ENCODE results near the gene PSMD6.

The PSMD6 gene

GRCh38 chr3:63975723-63976122 lies 47.6 kb downstream of the PSMD6 start:
- H3K9ac ChIP-seq (ENCODE audit: low read length in 5 of 5) = no peak overlapping the region
- H3K9me3 ChIP-seq (ENCODE audit: control insufficient read depth in 5 of 5, low read length in 5 of 5) = no peaks in the 10 kb centered on the region
- H3K27me3 ChIP-seq (ENCODE audit: control insufficient read depth in 5 of 5, insufficient read depth in 4 of 5, low read length in 5 of 5) = no peaks in the 10 kb centered on the region
- H3K36me3 ChIP-seq (ENCODE audit: control insufficient read depth in 5 of 5, insufficient read depth in 5 of 5, low read length in 5 of 5) = peaks cover 7 to 17% (median 12%) of the 10 kb centered on the region in 5 donors
- H3K27ac ChIP-seq (ENCODE audit: low read depth, low read length) = peak overlapping the region; percentile 32
- H3K4me1 ChIP-seq (ENCODE audit: control insufficient read depth in 5 of 5, insufficient read depth in 5 of 5, low read length in 5 of 5) = peaks cover 7 to 40% (median 30%) of the 10 kb centered on the region in 5 donors
- no peak overlapping the region for H3K4me3 ChIP-seq (ENCODE audit: low read depth in 1 of 5, low read length in 5 of 5)

DNA sequence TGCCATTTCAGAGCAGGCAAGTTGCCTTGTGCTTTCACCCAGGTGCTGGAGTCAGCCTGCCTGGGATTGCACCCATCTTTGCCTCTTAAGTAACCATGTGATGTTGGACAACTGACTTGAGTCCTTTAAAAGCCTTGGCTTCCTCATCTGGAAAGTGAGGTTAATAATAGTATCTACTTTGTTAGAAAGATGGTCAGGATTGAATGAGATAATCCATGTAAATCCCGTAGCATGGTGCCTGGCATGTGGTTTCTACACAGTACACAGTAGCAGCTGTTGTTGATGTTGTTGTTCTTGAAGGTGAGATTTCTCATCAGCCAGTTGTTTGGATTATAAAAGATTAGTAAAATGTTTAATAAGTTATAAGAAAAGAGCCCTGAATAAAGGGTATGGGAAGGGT lies 48.8 kb downstream of the PSMD6 start:
- peaks cover 0 to 7% (median 3%) of the 10 kb centered on the region in 5 donors for H3K36me3 ChIP-seq (ENCODE audit: control insufficient read depth in 5 of 5, insufficient read depth in 5 of 5, low read length in 5 of 5)
- no peaks in the 10 kb centered on the region for H3K27me3 ChIP-seq (ENCODE audit: control insufficient read depth in 5 of 5, insufficient read depth in 4 of 5, low read length in 5 of 5)
- H3K9ac ChIP-seq (ENCODE audit: low read length in 5 of 5) = no peak overlapping the region
- no peak overlapping the region for H3K27ac ChIP-seq (ENCODE audit: low read depth, low read length)
- no peak overlapping the region for H3K4me3 ChIP-seq (ENCODE audit: low read depth in 1 of 5, low read length in 5 of 5)
- H3K9me3 ChIP-seq (ENCODE audit: control insufficient read depth in 5 of 5, low read length in 5 of 5) = no peaks in the 10 kb centered on the region
- peaks cover 7 to 53% (median 43%) of the 10 kb centered on the region in 5 donors for H3K4me1 ChIP-seq (ENCODE audit: control insufficient read depth in 5 of 5, insufficient read depth in 5 of 5, low read length in 5 of 5)

DNA sequence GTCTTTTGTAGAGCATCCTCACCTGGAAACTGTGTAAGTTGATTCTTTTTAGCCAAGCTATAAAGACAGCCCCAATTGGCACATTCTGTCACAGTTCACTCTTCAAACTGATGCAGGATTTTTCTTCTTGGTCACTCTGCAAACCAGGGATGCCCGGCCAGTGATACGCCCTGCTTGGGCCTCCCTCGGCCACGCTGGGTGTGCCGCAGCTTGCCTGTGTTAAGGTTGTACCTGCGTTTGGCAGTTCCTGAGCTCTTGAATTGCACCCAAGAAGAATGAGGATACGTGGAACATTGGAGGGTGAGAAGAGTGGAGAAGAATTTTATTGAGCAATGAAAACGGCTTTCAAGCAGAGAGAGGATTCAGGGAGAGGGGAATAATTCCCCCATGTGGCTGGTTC lies 49.9 kb downstream of the PSMD6 start:
- H3K9ac ChIP-seq (ENCODE audit: low read length in 5 of 5) = no peak overlapping the region
- H3K4me3 ChIP-seq (ENCODE audit: low read depth in 1 of 5, low read length in 5 of 5) = no peak overlapping the region
- no peaks in the 10 kb centered on the region for H3K27me3 ChIP-seq (ENCODE audit: control insufficient read depth in 5 of 5, insufficient read depth in 4 of 5, low read length in 5 of 5)
- H3K27ac ChIP-seq (ENCODE audit: low read depth, low read length) = no peak overlapping the region
- H3K9me3 ChIP-seq (ENCODE audit: control insufficient read depth in 5 of 5, low read length in 5 of 5) = no peaks in the 10 kb centered on the region
- peaks cover 7 to 61% (median 53%) of the 10 kb centered on the region in 5 donors for H3K4me1 ChIP-seq (ENCODE audit: control insufficient read depth in 5 of 5, insufficient read depth in 5 of 5, low read length in 5 of 5)
- H3K36me3 ChIP-seq (ENCODE audit: control insufficient read depth in 5 of 5, insufficient read depth in 5 of 5, low read length in 5 of 5) = peaks cover 0 to 7% (median 3%) of the 10 kb centered on the region in 5 donors

GRCh38 chr3:63972987-63973386 lies 50.3 kb downstream of the PSMD6 start:
- Histone ChIP-seq H3K4me1 (ENCODE audit: control insufficient read depth in 5 of 5, insufficient read depth in 5 of 5, low read length in 5 of 5) (peaks cover 9 to 62% (median 56%) of the 10 kb centered on the region in 5 donors), H3K9ac (ENCODE audit: low read length in 5 of 5) (no peak overlapping the region), H3K27me3 (ENCODE audit: control insufficient read depth in 5 of 5, insufficient read depth in 4 of 5, low read length in 5 of 5) (no peaks in the 10 kb centered on the region), H3K27ac (ENCODE audit: low read depth, low read length) (no peak overlapping the region), H3K9me3 (ENCODE audit: control insufficient read depth in 5 of 5, low read length in 5 of 5) (no peaks in the 10 kb centered on the region), H3K4me3 (ENCODE audit: low read depth in 1 of 5, low read length in 5 of 5) (no peak overlapping the region), H3K36me3 (ENCODE audit: control insufficient read depth in 5 of 5, insufficient read depth in 5 of 5, low read length in 5 of 5) (peaks cover 0 to 7% (median 3%) of the 10 kb centered on the region in 5 donors)

- no peak overlapping the region for H3K9ac ChIP-seq (ENCODE audit: low read length in 5 of 5)
Measured at GRCh38 chr3:63972196-63972595, 51.1 kb downstream of the PSMD6 start.

GRCh38 chr3:63970631-63971475 lies 52.4 kb downstream of the PSMD6 start:
- Histone ChIP-seq H3K4me1 (ENCODE audit: control insufficient read depth in 5 of 5, insufficient read depth in 5 of 5, low read length in 5 of 5) (peaks cover 4 to 57% (median 47%) of the 10 kb centered on the region in 5 donors), H3K4me3 (ENCODE audit: low read depth in 1 of 5, low read length in 5 of 5) (peak overlapping the region in 3 of 5 donors; percentile 11 to 44 (median 38)), H3K9me3 (ENCODE audit: control insufficient read depth in 5 of 5, low read length in 5 of 5) (no peaks in the 10 kb centered on the region), H3K9ac (ENCODE audit: low read length in 5 of 5) (no peak overlapping the region), H3K27ac (ENCODE audit: low read depth, low read length) (peak overlapping the region; percentile 56), H3K27me3 (ENCODE audit: control insufficient read depth in 5 of 5, insufficient read depth in 4 of 5, low read length in 5 of 5) (no peaks in the 10 kb centered on the region), H3K36me3 (ENCODE audit: control insufficient read depth in 5 of 5, insufficient read depth in 5 of 5, low read length in 5 of 5) (peaks cover 0 to 7% (median 3%) of the 10 kb centered on the region in 5 donors)

More at GRCh38 chr3:63972196-63972595, 51.1 kb downstream of the PSMD6 start:
- H3K27ac ChIP-seq (ENCODE audit: low read depth, low read length) = no peak overlapping the region
- no peaks in the 10 kb centered on the region for H3K27me3 ChIP-seq (ENCODE audit: control insufficient read depth in 5 of 5, insufficient read depth in 4 of 5, low read length in 5 of 5)
- no peaks in the 10 kb centered on the region for H3K9me3 ChIP-seq (ENCODE audit: control insufficient read depth in 5 of 5, low read length in 5 of 5)
- no peak overlapping the region for H3K4me3 ChIP-seq (ENCODE audit: low read depth in 1 of 5, low read length in 5 of 5)
- peaks cover 9 to 65% (median 58%) of the 10 kb centered on the region in 5 donors for H3K4me1 ChIP-seq (ENCODE audit: control insufficient read depth in 5 of 5, insufficient read depth in 5 of 5, low read length in 5 of 5)
- H3K36me3 ChIP-seq (ENCODE audit: control insufficient read depth in 5 of 5, insufficient read depth in 5 of 5, low read length in 5 of 5) = peaks cover 0 to 7% (median 3%) of the 10 kb centered on the region in 5 donors

GRCh38 chr3:63969876-63970275 lies 53.4 kb downstream of the PSMD6 start:
- Histone ChIP-seq H3K27ac (ENCODE audit: low read depth, low read length) (peak overlapping the region; percentile 9), H3K4me1 (ENCODE audit: control insufficient read depth in 5 of 5, insufficient read depth in 5 of 5, low read length in 5 of 5) (peaks cover 2 to 54% (median 43%) of the 10 kb centered on the region in 5 donors), H3K9me3 (ENCODE audit: control insufficient read depth in 5 of 5, low read length in 5 of 5) (no peaks in the 10 kb centered on the region), H3K4me3 (ENCODE audit: low read depth in 1 of 5, low read length in 5 of 5) (no peak overlapping the region), H3K27me3 (ENCODE audit: control insufficient read depth in 5 of 5, insufficient read depth in 4 of 5, low read length in 5 of 5) (no peaks in the 10 kb centered on the region), H3K9ac (ENCODE audit: low read length in 5 of 5) (peak overlapping the region in 1 of 5 donors; percentile 8), H3K36me3 (ENCODE audit: control insufficient read depth in 5 of 5, insufficient read depth in 5 of 5, low read length in 5 of 5) (peaks cover 0 to 7% (median 3%) of the 10 kb centered on the region in 5 donors)

- Histone ChIP-seq H3K27ac (ENCODE audit: low read depth, low read length) (peak overlapping the region; percentile 64), H3K4me3 (ENCODE audit: low read depth in 1 of 5, low read length in 5 of 5) (peak overlapping the region; percentile 31 to 70 (median 55)), H3K9ac (ENCODE audit: low read length in 5 of 5) (peak overlapping the region in 1 of 5 donors; percentile 30), H3K36me3 (ENCODE audit: control insufficient read depth in 5 of 5, insufficient read depth in 5 of 5, low read length in 5 of 5) (peaks cover 0 to 5% (median 3%) of the 10 kb centered on the region in 5 donors), H3K9me3 (ENCODE audit: control insufficient read depth in 5 of 5, low read length in 5 of 5) (no peaks in the 10 kb centered on the region), H3K27me3 (ENCODE audit: control insufficient read depth in 5 of 5, insufficient read depth in 4 of 5, low read length in 5 of 5) (no peaks in the 10 kb centered on the region), H3K4me1 (ENCODE audit: control insufficient read depth in 5 of 5, insufficient read depth in 5 of 5, low read length in 5 of 5) (peaks cover 2 to 58% (median 47%) of the 10 kb centered on the region in 5 donors)
Measured at GRCh38 chr3:63968612-63969350, 54.5 kb downstream of the PSMD6 start.

DNA sequence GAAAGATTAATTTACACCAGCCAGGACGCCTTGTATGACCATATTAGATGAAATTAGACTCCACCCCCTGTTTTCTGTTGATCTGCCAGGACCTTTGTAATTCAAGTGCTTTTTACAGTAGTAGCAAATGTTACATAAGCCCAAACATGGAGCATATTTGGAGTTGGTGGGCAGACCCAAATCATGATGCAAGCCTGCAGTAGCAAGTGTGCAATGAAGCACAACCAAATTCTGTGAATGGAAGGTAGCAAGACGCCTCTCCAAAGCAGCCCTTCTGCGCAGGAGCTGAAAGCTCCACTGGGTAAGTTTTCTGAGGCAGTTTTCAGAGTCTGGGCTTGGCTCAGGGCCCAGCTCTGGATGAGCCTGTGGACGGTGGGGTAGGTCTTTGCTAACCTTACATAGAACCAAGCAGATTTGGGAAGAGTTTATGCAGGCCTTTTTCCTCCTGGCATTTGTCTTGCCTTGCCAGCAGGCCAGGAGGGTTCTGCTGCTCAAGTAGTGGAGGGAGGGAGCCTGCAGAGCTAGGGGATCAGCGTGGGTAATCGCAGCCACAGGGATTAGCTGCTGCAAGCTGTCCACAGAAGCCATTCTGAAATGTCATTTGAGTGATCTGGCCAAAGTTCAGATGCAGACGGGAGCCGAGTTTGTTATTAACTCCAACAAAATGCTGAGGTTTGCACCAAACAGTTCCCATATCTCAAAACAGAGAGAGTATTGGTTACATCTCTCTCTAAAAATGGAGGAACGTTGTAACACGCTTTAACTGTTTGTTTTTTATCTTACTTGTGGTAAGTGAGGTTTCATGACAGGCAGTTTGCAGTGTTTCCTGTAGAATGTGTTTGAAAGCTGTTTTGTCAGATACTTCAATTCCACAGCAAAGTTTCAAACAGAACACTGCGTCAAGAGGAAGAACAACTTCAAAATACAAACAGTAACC lies 55.4 kb downstream of the PSMD6 start:
- peak overlapping the region; percentile 64 for H3K27ac ChIP-seq (ENCODE audit: low read depth, low read length)
- peaks cover 2 to 58% (median 47%) of the 10 kb centered on the region in 5 donors for H3K4me1 ChIP-seq (ENCODE audit: control insufficient read depth in 5 of 5, insufficient read depth in 5 of 5, low read length in 5 of 5)
- H3K27me3 ChIP-seq (ENCODE audit: control insufficient read depth in 5 of 5, insufficient read depth in 4 of 5, low read length in 5 of 5) = no peaks in the 10 kb centered on the region
- no peaks in the 10 kb centered on the region for H3K9me3 ChIP-seq (ENCODE audit: control insufficient read depth in 5 of 5, low read length in 5 of 5)
- H3K36me3 ChIP-seq (ENCODE audit: control insufficient read depth in 5 of 5, insufficient read depth in 5 of 5, low read length in 5 of 5) = no peaks in the 10 kb centered on the region
- H3K9ac ChIP-seq (ENCODE audit: low read length in 5 of 5) = peak overlapping the region in 2 of 5 donors; percentile 28 to 30
- peak overlapping the region; percentile 31 to 70 (median 55) for H3K4me3 ChIP-seq (ENCODE audit: low read depth in 1 of 5, low read length in 5 of 5)
